ENCODE measurements around the gene PLEKHA5.

The PLEKHA5 gene

DNA sequence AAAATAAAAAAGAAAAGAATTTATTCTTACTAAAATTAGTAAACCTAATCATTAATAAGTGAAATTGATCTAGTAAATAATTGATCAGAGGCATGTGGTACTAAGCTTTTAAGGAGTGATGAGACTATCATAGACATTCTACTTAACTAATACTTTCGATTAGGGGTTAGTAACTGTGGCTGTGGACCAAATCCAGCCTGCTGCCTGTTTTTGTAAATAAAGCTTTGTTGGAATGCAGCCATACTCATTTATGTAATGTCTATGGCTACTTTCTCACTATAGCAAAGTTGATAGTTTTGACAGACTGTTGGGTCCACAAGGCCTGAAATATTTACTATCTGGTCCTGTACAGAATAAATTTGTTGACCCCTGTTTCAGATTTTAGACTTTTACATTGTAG, 63.2 kb downstream of the PLEKHA5 start:
- H3K9me3 ChIP-seq (ENCODE audit: low read length), result no peaks in the 10 kb centered on the region
- no peak overlapping the region for H3K27ac ChIP-seq (ENCODE audit: low read depth, low read length, poor library complexity, severe bottlenecking)
- no peaks in the 10 kb centered on the region for H3F3A ChIP-seq (ENCODE audit: insufficient read depth, low read length)
- H4K20me1 ChIP-seq (ENCODE audit: insufficient read depth, low read length), result no peaks in the 10 kb centered on the region
- no peaks in the 10 kb centered on the region for H3K36me3 ChIP-seq (ENCODE audit: insufficient read depth, low read length)
- H3K4me3 ChIP-seq (ENCODE audit: low read depth, low read length, poor library complexity, severe bottlenecking), result no peak overlapping the region
- no peaks in the 10 kb centered on the region for H3K27me3 ChIP-seq (ENCODE audit: insufficient read depth, low read length)
- no peaks in the 10 kb centered on the region for H3K9me2 ChIP-seq (ENCODE audit: low read depth, low read length)
- no peaks in the 10 kb centered on the region for H3K4me1 ChIP-seq (ENCODE audit: insufficient read depth, low read length, severe bottlenecking)
- TF ChIP-seq, protein P1, sequence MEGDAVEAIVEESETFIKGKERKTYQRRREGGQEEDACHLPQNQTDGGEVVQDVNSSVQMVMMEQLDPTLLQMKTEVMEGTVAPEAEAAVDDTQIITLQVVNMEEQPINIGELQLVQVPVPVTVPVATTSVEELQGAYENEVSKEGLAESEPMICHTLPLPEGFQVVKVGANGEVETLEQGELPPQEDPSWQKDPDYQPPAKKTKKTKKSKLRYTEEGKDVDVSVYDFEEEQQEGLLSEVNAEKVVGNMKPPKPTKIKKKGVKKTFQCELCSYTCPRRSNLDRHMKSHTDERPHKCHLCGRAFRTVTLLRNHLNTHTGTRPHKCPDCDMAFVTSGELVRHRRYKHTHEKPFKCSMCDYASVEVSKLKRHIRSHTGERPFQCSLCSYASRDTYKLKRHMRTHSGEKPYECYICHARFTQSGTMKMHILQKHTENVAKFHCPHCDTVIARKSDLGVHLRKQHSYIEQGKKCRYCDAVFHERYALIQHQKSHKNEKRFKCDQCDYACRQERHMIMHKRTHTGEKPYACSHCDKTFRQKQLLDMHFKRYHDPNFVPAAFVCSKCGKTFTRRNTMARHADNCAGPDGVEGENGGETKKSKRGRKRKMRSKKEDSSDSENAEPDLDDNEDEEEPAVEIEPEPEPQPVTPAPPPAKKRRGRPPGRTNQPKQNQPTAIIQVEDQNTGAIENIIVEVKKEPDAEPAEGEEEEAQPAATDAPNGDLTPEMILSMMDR (IDR thresholded peaks at IDR 0.05; ENCODE audit: low read length), result no peak
- no peak for TF ChIP-seq EZH2 (IDR thresholded peaks at IDR 0.05; ENCODE audit: borderline replicate concordance, low read length)
- H3K9ac ChIP-seq (ENCODE audit: low read length), result no peak overlapping the region
- no peaks in the 10 kb centered on the region for H3K79me2 ChIP-seq (ENCODE audit: insufficient read depth, low read length)
- H3K4me2 ChIP-seq (ENCODE audit: low read length), result no peak overlapping the region
- no peak overlapping the region for H2AFZ ChIP-seq (ENCODE audit: low read length)

DNA sequence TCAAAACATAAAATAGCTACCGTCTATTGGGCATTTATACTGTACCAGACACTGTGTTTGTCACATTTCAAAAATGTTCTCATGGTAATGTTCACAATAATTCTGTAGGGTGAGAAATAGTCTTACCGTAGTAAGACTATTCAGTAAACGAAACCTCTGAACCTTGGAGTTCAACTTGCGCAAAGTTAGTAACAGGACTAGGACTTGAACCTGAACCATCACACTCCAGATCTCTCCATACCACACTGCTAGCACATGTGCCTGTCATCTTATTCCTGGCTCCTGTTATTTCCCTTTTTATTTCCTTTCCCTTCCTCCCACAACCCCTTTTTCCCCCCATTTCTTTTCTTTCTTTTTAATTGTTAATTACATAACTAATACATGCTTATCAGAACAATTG, 65.4 kb downstream of the PLEKHA5 start:
- Histone ChIP-seq H3F3A (ENCODE audit: insufficient read depth, low read length) (no peaks in the 10 kb centered on the region), H3K9me3 (ENCODE audit: low read length) (no peaks in the 10 kb centered on the region), H3K27me3 (ENCODE audit: insufficient read depth, low read length) (no peaks in the 10 kb centered on the region), H3K9ac (ENCODE audit: low read length) (no peak overlapping the region), H3K4me3 (ENCODE audit: low read depth, low read length, poor library complexity, severe bottlenecking) (no peak overlapping the region), H3K9me2 (ENCODE audit: low read depth, low read length) (no peaks in the 10 kb centered on the region), H3K4me2 (ENCODE audit: low read length) (no peak overlapping the region), H3K27ac (ENCODE audit: low read depth, low read length, poor library complexity, severe bottlenecking) (no peak overlapping the region), H3K79me2 (ENCODE audit: insufficient read depth, low read length) (no peaks in the 10 kb centered on the region), H3K36me3 (ENCODE audit: insufficient read depth, low read length) (no peaks in the 10 kb centered on the region), H4K20me1 (ENCODE audit: insufficient read depth, low read length) (no peaks in the 10 kb centered on the region), H2AFZ (ENCODE audit: low read length) (no peak overlapping the region), H3K4me1 (ENCODE audit: insufficient read depth, low read length, severe bottlenecking) (no peaks in the 10 kb centered on the region)
- TF ChIP-seq, protein P1 (IDR thresholded peaks at IDR 0.05; ENCODE audit: low read length), result no peak
- TF ChIP-seq EZH2 (IDR thresholded peaks at IDR 0.05; ENCODE audit: borderline replicate concordance, low read length), result no peak

DNA sequence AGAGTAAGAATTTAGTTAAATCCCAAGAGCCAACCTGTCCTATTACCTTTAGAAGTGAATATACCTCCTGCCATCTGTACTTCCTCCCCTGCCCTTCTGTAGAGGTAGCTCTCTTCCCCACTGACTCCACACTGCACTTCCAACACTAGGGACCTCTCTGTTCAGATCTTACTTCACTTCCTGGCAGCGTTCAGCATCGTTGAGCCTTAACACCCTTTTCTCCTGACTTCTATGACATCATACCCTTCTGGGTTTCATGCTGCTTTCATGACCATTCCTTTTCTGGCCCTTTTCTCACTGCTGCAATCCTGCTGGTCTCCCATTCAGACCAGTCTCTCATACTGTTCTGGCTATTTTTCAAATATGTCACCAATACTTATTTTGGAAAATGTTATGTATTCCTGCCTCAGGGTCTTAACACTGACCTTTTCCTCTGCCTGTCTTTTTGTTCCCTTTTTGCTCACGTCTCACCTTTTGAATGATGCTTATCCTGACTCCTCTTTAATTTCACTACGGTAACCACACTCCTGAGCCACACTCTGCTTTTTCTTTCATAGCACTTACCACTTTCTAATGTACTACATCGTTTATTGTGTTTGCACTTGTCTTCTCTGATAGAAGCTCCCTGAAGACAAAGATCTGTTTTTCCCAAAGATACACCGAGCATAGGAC, 67.6 kb downstream of the PLEKHA5 start:
- Histone ChIP-seq H3K9ac (ENCODE audit: low read length) (no peak overlapping the region), H3K4me1 (ENCODE audit: insufficient read depth, low read length, severe bottlenecking) (no peaks in the 10 kb centered on the region), H4K20me1 (ENCODE audit: insufficient read depth, low read length) (no peaks in the 10 kb centered on the region), H3K9me3 (ENCODE audit: low read length) (no peaks in the 10 kb centered on the region), H3K36me3 (ENCODE audit: insufficient read depth, low read length) (no peaks in the 10 kb centered on the region), H3K79me2 (ENCODE audit: insufficient read depth, low read length) (no peaks in the 10 kb centered on the region), H3K4me2 (ENCODE audit: low read length) (no peak overlapping the region), H3K4me3 (ENCODE audit: low read depth, low read length, poor library complexity, severe bottlenecking) (no peak overlapping the region), H3K27ac (ENCODE audit: low read depth, low read length, poor library complexity, severe bottlenecking) (no peak overlapping the region), H2AFZ (ENCODE audit: low read length) (no peak overlapping the region), H3F3A (ENCODE audit: insufficient read depth, low read length) (no peaks in the 10 kb centered on the region), H3K9me2 (ENCODE audit: low read depth, low read length) (no peaks in the 10 kb centered on the region), H3K27me3 (ENCODE audit: insufficient read depth, low read length) (no peaks in the 10 kb centered on the region)
- TF ChIP-seq EZH2 (IDR thresholded peaks at IDR 0.05; ENCODE audit: borderline replicate concordance, low read length), result no peak
- TF ChIP-seq, protein P1 (IDR thresholded peaks at IDR 0.05; ENCODE audit: low read length), result no peak

Data from OCI-LY1 (cell line).